Activated CD4-positive, alpha-beta T cell treated with anti-CD3 and anti-CD28 coated beads, Interleukin-10, Interleukin-2, amounts not matched to agents 100 ng/mL and 50 ng/mL, durations not matched to agents 16 hours and 8 hours (primary cell): ENCODE measurements around the gene ATP6V0E2.
A peak's percentile ranks its signal among the peaks of the same experiment; 100 is the strongest.

Experiments used
- DNase-seq: peaks from one replicate; pipeline ENCODE4 v3.0.0-alpha.2; 2020

The ATP6V0E2 gene

GRCh38 chr7:149838992-149839408, 34.8 kb upstream of the ATP6V0E2 start:
- DNase-seq: no peak

GRCh38 chr7:149839933-149840332, 33.8 kb upstream of the ATP6V0E2 start:
- DNase-seq: no peak

GRCh38 chr7:149843566-149843965, 30.2 kb upstream of the ATP6V0E2 start:
- no peak for DNase-seq

GRCh38 chr7:149844445-149844844, 29.3 kb upstream of the ATP6V0E2 start:
- DNase-seq: no peak

- no peak for DNase-seq
Observed at GRCh38 chr7:149845257-149845980, 28.4 kb upstream of the ATP6V0E2 start.

GRCh38 chr7:149846021-149846420, 27.7 kb upstream of the ATP6V0E2 start:
- no peak for DNase-seq

GRCh38 chr7:149846436-149847046, 27.2 kb upstream of the ATP6V0E2 start:
- DNase-seq: no peak

GRCh38 chr7:149849174-149849573, 24.6 kb upstream of the ATP6V0E2 start:
- DNase-seq: no peak

- DNase-seq: no peak
Observed at GRCh38 chr7:149850007-149850594, 23.7 kb upstream of the ATP6V0E2 start.

GRCh38 chr7:149850716-149851115, 23.1 kb upstream of the ATP6V0E2 start:
- DNase-seq: no peak

- no peak for DNase-seq
Observed at GRCh38 chr7:149851449-149851848, 22.3 kb upstream of the ATP6V0E2 start.

GRCh38 chr7:149853157-149853556, 20.6 kb upstream of the ATP6V0E2 start:
- no peak for DNase-seq

- no peak for DNase-seq
Observed at GRCh38 chr7:149854611-149855360, 19.0 kb upstream of the ATP6V0E2 start.

- DNase-seq: no peak
Observed at GRCh38 chr7:149855361-149856305, 18.1 kb upstream of the ATP6V0E2 start.

GRCh38 chr7:149856583-149856982, 17.2 kb upstream of the ATP6V0E2 start:
- peak; percentile 64 for DNase-seq

GRCh38 chr7:149859369-149859768, 14.4 kb upstream of the ATP6V0E2 start:
- DNase-seq: no peak

- DNase-seq: no peak
Observed at GRCh38 chr7:149859876-149860275, 13.9 kb upstream of the ATP6V0E2 start.

- peak; percentile 31 for DNase-seq
Observed at GRCh38 chr7:149860821-149861727, 12.7 kb upstream of the ATP6V0E2 start.

- DNase-seq: no peak
Observed at GRCh38 chr7:149861728-149862045, 12.1 kb upstream of the ATP6V0E2 start.

GRCh38 chr7:149862156-149862555, 11.6 kb upstream of the ATP6V0E2 start:
- DNase-seq: no peak

- DNase-seq: no peak
Observed at GRCh38 chr7:149863500-149863899, 10.3 kb upstream of the ATP6V0E2 start.
